ENCODE data around the gene ESRRA.
"Not testable (repeated sequence)": the region's sequence is repeated elsewhere in the genome, so short reads cannot be mapped to it uniquely, and the experiment has no call there.

The ESRRA gene

DNA sequence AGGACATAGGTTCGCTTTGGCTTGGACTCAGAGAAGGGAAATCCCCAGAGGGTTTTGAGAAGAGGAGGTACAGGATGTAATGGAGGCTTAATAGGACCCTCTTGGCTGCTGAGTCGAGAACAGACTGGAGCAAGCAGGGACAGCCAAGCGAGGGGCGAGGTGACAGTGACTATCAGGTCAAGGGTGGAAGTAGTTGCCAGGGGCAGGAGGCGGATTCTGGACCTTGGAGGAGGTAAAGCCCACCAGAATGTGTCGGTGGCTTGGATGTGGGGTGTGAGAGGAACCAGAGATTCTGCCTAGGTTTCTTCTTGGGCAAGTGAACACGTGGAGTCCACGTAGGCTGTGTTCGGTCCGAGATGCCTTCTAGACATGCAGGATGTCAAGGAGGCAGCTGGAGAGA is 7.6 kb downstream of the ESRRA start:
- Histone ChIP-seq H3K4me1 (ENCODE audit: control insufficient read depth in 1 of 2, insufficient read depth in 1 of 2, low read depth in 1 of 2, low read length in 1 of 2) (peaks cover 12 to 13% of the 10 kb centered on the region in 2 experiments), H3K9me3 (no peaks in the 10 kb centered on the region), H3K27me3 (no peaks in the 10 kb centered on the region), H3K36me3 (peaks cover 49% of the 10 kb centered on the region), H3K4me3 (ENCODE audit: low read depth in 1 of 2, low read length in 1 of 2) (no peak overlapping the region), H3K27ac (peak overlapping the region; percentile 43)
- TF ChIP-seq, protein P1, sequence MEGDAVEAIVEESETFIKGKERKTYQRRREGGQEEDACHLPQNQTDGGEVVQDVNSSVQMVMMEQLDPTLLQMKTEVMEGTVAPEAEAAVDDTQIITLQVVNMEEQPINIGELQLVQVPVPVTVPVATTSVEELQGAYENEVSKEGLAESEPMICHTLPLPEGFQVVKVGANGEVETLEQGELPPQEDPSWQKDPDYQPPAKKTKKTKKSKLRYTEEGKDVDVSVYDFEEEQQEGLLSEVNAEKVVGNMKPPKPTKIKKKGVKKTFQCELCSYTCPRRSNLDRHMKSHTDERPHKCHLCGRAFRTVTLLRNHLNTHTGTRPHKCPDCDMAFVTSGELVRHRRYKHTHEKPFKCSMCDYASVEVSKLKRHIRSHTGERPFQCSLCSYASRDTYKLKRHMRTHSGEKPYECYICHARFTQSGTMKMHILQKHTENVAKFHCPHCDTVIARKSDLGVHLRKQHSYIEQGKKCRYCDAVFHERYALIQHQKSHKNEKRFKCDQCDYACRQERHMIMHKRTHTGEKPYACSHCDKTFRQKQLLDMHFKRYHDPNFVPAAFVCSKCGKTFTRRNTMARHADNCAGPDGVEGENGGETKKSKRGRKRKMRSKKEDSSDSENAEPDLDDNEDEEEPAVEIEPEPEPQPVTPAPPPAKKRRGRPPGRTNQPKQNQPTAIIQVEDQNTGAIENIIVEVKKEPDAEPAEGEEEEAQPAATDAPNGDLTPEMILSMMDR (IDR thresholded peaks at IDR 0.05) = no peak

DNA sequence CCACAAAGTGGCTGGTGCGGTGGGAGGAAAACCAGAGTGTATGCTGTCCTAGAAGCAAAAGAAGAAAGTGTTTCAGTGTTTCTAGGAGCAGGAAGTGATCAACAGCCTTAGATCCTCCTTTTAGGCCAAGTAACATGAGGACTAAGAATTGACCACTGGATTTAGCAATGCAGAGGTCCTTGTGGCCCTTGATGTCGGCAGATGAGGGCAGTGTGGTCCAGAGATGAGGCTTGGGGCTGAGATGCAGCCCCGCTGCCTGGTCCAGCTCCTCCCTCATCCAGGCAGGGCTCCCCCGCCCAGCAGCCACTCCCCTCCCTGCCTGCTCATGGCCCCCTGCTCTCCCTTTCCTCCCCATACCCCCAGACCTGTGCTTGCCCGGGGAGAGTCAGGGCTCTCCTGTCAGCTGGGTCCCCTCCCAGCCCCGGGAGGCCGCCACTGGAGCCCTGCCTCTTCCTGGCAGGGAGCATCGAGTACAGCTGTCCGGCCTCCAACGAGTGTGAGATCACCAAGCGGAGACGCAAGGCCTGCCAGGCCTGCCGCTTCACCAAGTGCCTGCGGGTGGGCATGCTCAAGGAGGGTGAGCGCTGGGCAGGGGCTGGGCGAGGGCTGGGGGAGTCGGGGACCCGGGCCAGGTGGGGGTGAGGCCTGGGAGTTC is 8.3 kb downstream of the ESRRA start:
- no peaks in the 10 kb centered on the region for H3K27me3 ChIP-seq
- H3K27ac ChIP-seq = peak overlapping the region; percentile 43
- peaks cover 12 to 18% of the 10 kb centered on the region in 2 experiments for H3K4me1 ChIP-seq (ENCODE audit: control insufficient read depth in 1 of 2, insufficient read depth in 1 of 2, low read depth in 1 of 2, low read length in 1 of 2)
- peaks cover 46% of the 10 kb centered on the region for H3K36me3 ChIP-seq
- no peak overlapping the region for H3K4me3 ChIP-seq (ENCODE audit: low read depth in 1 of 2, low read length in 1 of 2)
- no peaks in the 10 kb centered on the region for H3K9me3 ChIP-seq
- TF ChIP-seq, protein P1 (IDR thresholded peaks at IDR 0.05) = no peak

DNA sequence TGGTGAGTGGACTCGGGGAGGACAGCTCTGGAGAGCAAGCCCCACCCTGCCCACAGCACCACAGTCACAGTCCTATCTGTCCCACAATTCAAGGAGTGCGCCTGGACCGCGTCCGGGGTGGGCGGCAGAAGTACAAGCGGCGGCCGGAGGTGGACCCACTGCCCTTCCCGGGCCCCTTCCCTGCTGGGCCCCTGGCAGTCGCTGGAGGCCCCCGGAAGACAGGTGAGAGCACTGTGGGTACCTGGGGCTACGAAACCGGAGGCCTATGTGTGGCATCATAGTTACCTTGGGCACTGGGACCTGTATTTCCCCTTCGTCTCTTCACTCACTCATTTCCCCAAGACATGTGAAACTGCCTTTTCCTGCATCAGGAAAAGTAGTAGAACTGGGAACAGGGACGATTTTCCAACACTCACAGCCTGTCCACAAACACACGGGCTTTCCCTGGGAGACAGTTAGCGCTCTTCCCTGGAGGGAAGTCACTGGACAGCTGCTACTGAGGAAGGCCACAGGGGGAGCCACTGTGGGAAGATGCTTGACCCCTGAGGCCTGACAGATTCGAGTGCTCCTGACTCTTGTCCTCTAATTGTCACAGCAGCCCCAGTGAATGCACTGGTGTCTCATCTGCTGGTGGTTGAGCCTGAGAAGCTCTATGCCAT is 9.0 kb downstream of the ESRRA start:
- peak overlapping the region; percentile 43 for H3K27ac ChIP-seq
- H3K27me3 ChIP-seq = no peaks in the 10 kb centered on the region
- peaks cover 18 to 25% of the 10 kb centered on the region in 2 experiments for H3K4me1 ChIP-seq (ENCODE audit: control insufficient read depth in 1 of 2, insufficient read depth in 1 of 2, low read depth in 1 of 2, low read length in 1 of 2)
- no peak overlapping the region for H3K4me3 ChIP-seq (ENCODE audit: low read depth in 1 of 2, low read length in 1 of 2)
- H3K9me3 ChIP-seq = no peaks in the 10 kb centered on the region
- TF ChIP-seq, protein P1 (IDR thresholded peaks at IDR 0.05) = no peak
- H3K36me3 ChIP-seq = peaks cover 46% of the 10 kb centered on the region

DNA sequence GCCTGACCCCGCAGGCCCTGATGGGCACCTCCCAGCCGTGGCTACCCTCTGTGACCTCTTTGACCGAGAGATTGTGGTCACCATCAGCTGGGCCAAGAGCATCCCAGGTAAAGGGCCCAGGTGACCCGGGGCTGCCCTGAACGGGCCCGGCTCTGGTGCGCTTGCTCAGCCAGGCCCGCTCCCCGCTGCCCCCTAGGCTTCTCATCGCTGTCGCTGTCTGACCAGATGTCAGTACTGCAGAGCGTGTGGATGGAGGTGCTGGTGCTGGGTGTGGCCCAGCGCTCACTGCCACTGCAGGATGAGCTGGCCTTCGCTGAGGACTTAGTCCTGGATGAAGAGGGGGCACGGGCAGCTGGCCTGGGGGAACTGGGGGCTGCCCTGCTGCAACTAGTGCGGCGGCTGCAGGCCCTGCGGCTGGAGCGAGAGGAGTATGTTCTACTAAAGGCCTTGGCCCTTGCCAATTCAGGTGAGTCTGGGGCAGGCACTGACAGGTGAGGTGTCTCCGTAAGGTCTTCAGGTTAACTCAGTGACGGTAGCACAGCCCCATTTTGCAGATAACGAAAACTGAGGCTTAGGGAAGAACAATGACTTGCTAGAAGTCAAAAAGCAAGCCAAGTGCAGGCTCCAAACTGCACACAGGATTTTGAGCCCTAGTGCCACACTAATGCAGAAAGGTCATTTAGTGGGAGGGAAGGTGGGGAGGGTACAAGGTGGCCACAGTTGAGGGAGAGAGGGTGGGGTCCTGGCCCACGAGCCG is 9.7 kb downstream of the ESRRA start:
- Histone ChIP-seq H3K27me3 (no peaks in the 10 kb centered on the region), H3K4me1 (ENCODE audit: control insufficient read depth in 1 of 2, insufficient read depth in 1 of 2, low read depth in 1 of 2, low read length in 1 of 2) (peaks cover 23 to 31% of the 10 kb centered on the region in 2 experiments), H3K27ac (peak overlapping the region; percentile 96), H3K4me3 (ENCODE audit: low read depth in 1 of 2, low read length in 1 of 2) (no peak overlapping the region), H3K9me3 (no peaks in the 10 kb centered on the region), H3K36me3 (peaks cover 46% of the 10 kb centered on the region)
- TF ChIP-seq, protein P1 (IDR thresholded peaks at IDR 0.05) = no peak

DNA sequence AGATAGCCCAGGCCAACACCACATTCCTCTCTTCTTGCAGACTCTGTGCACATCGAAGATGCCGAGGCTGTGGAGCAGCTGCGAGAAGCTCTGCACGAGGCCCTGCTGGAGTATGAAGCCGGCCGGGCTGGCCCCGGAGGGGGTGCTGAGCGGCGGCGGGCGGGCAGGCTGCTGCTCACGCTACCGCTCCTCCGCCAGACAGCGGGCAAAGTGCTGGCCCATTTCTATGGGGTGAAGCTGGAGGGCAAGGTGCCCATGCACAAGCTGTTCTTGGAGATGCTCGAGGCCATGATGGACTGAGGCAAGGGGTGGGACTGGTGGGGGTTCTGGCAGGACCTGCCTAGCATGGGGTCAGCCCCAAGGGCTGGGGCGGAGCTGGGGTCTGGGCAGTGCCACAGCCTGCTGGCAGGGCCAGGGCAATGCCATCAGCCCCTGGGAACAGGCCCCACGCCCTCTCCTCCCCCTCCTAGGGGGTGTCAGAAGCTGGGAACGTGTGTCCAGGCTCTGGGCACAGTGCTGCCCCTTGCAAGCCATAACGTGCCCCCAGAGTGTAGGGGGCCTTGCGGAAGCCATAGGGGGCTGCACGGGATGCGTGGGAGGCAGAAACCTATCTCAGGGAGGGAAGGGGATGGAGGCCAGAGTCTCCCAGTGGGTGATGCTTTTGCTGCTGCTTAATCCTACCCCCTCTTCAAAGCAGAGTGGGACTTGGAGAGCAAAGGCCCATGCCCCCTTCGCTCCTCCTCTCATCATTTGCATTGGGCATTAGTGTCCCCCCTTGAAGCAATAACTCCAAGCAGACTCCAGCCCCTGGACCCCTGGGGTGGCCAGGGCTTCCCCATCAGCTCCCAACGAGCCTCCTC is 10.6 kb downstream of the ESRRA start:
- Histone ChIP-seq H3K27ac (peak overlapping the region; percentile 96), H3K4me3 (ENCODE audit: low read depth in 1 of 2, low read length in 1 of 2) (peak overlapping the region in 1 of 2 experiments; percentile 81), H3K4me1 (ENCODE audit: control insufficient read depth in 1 of 2, insufficient read depth in 1 of 2, low read depth in 1 of 2, low read length in 1 of 2) (peaks cover 26 to 31% of the 10 kb centered on the region in 2 experiments), H3K36me3 (peaks cover 47% of the 10 kb centered on the region)
- H3K9me3 ChIP-seq, H3K27me3 ChIP-seq: not testable (repeated sequence)
